ENCODE data around the gene POLR1G.
"Not testable (repeated sequence)": the region's sequence is repeated elsewhere in the genome, so short reads cannot be mapped to it uniquely, and the experiment has no call there.

- TF ChIP-seq CTCF (IDR thresholded peaks at IDR 0.05; ENCODE audit: extremely low read depth in 1 of 2, insufficient read depth in 1 of 2, low read depth in 1 of 2, low read length in 2 of 2); EZH2 (IDR thresholded peaks at IDR 0.05; ENCODE audit: borderline replicate concordance, low read depth, low read length, severe bottlenecking); POLR2A (IDR thresholded peaks at IDR 0.05; ENCODE audit: low read depth, low read length); FOS (IDR thresholded peaks at IDR 0.05; ENCODE audit: borderline replicate concordance, insufficient read depth, low read length); MAX (IDR thresholded peaks at IDR 0.05; ENCODE audit: insufficient read depth, insufficient read length); POLR2AphosphoS5 (IDR thresholded peaks at IDR 0.05; ENCODE audit: insufficient read depth, low read depth, low read length): not testable (repeated sequence)
These were observed 24.6 kb downstream of the POLR1G start for GRCh38 chr19:45431008-45431407.
